ENCODE measurements around the gene RRAGD. TPM values are rescaled to one million over a fixed set of nuclear protein-coding genes. Genes with fewer than 3 reads are reported as not detected.

RRAGD gene
- total RNA-seq, 1 donor from 2014 or later = 5.4 TPM

GRCh38 chr6:89454300-89454699 lies 42.2 kb upstream of the RRAGD start:
- Mint-ChIP-seq H3K27me3 (no peaks in the 10 kb centered on the region), H3K27ac (no peak overlapping the region), H3K36me3 (ENCODE audit: low read depth) (no peaks in the 10 kb centered on the region), H3K4me3 (no peak overlapping the region), H3K9me3 (no peaks in the 10 kb centered on the region), H3K4me1 (no peaks in the 10 kb centered on the region)
- intact Hi-C loops (cut with micrococcal nuclease) = no loop called here
- CTCF ChIA-PET = no interaction called here
- POLR2A ChIA-PET = no interaction called here
- DNase-seq (no peak), ATAC-seq (ENCODE audit: low read depth) (no peak)
- TF ChIP-seq CTCF (IDR thresholded peaks at IDR 0.05) = no peak

- Mint-ChIP-seq H3K27me3 (no peaks in the 10 kb centered on the region), H3K36me3 (ENCODE audit: low read depth) (no peaks in the 10 kb centered on the region), H3K9me3 (no peaks in the 10 kb centered on the region), H3K4me3 (no peak overlapping the region), H3K27ac (no peak overlapping the region), H3K4me1 (no peaks in the 10 kb centered on the region)
- no peak for DNase-seq
- TF ChIP-seq CTCF (IDR thresholded peaks at IDR 0.05) = no peak
- ATAC-seq (ENCODE audit: low read depth) = no peak
- CTCF ChIA-PET = no interaction called here
- intact Hi-C loops (cut with micrococcal nuclease) = no loop called here
- POLR2A ChIA-PET = no interaction called here
Observed at GRCh38 chr6:89452281-89452680, 40.2 kb upstream of the RRAGD start.

- Mint-ChIP-seq H3K4me3 (no peak overlapping the region), H3K27ac (no peak overlapping the region), H3K27me3 (no peaks in the 10 kb centered on the region), H3K4me1 (no peaks in the 10 kb centered on the region), H3K9me3 (no peaks in the 10 kb centered on the region), H3K36me3 (ENCODE audit: low read depth) (no peaks in the 10 kb centered on the region)
- ChIA-PET POLR2A (no interaction called here), CTCF (no interaction called here)
- ATAC-seq (ENCODE audit: low read depth) (no peak), DNase-seq (no peak)
- TF ChIP-seq CTCF (IDR thresholded peaks at IDR 0.05) = no peak
- intact Hi-C loops (cut with micrococcal nuclease) = no loop called here
Observed at GRCh38 chr6:89449193-89449592, 37.1 kb upstream of the RRAGD start.

- TF ChIP-seq CTCF (IDR thresholded peaks at IDR 0.05) = no peak
- intact Hi-C loops (cut with micrococcal nuclease) = no loop called here
- no peak for DNase-seq
- H3K4me3 Mint-ChIP-seq = no peak overlapping the region
- POLR2A ChIA-PET = no interaction called here
- CTCF ChIA-PET = no interaction called here
- H3K9me3 Mint-ChIP-seq = no peaks in the 10 kb centered on the region
- H3K36me3 Mint-ChIP-seq (ENCODE audit: low read depth) = no peaks in the 10 kb centered on the region
- no peaks in the 10 kb centered on the region for H3K4me1 Mint-ChIP-seq
- H3K27me3 Mint-ChIP-seq = no peaks in the 10 kb centered on the region
- no peak overlapping the region for H3K27ac Mint-ChIP-seq
- ATAC-seq (ENCODE audit: low read depth) = no peak
Observed at GRCh38 chr6:89443658-89444057, 31.6 kb upstream of the RRAGD start.

- CTCF ChIA-PET = no interaction called here
- Mint-ChIP-seq H3K27ac (no peak overlapping the region), H3K36me3 (ENCODE audit: low read depth) (no peaks in the 10 kb centered on the region), H3K4me3 (no peak overlapping the region), H3K4me1 (no peaks in the 10 kb centered on the region), H3K9me3 (no peaks in the 10 kb centered on the region), H3K27me3 (no peaks in the 10 kb centered on the region)
- ATAC-seq (ENCODE audit: low read depth) (no peak), DNase-seq (no peak)
- TF ChIP-seq CTCF (IDR thresholded peaks at IDR 0.05) = no peak
- intact Hi-C loops (cut with micrococcal nuclease) = no loop called here
- POLR2A ChIA-PET = no interaction called here
Observed at GRCh38 chr6:89440200-89440599, 28.1 kb upstream of the RRAGD start.
